Muscle layer of colon (tissue), 2 donors: ENCODE results near the gene FOXL1.

Experiments
- H3K27ac ChIP-seq: one replicate; pipeline ENCODE4 v1.7.0; 2013; ENCODE audit warnings: low read depth, mild to moderate bottlenecking, low read length, moderate library complexity
- H3K27me3 ChIP-seq, 2 donors: one replicate each; pipeline ENCODE4 v1.7.0; 2013; ENCODE audit warnings: low read length in 2 of 2, mild to moderate bottlenecking in 2 of 2; ENCODE audit not compliant: insufficient read depth in 2 of 2, control insufficient read depth in 1 of 2
- H3K36me3 ChIP-seq: one replicate; pipeline ENCODE4 v1.7.0; 2013; ENCODE audit warnings: mild to moderate bottlenecking, low read length; ENCODE audit not compliant: insufficient read depth
- H3K4me1 ChIP-seq: one replicate; pipeline ENCODE4 v1.7.0; 2013; ENCODE audit warnings: mild to moderate bottlenecking, low read length; ENCODE audit not compliant: insufficient read depth
- H3K4me3 ChIP-seq, 2 donors: one replicate each; pipeline ENCODE4 v1.7.0; 2013; ENCODE audit warnings: low read length in 2 of 2, low read depth in 1 of 2, mild to moderate bottlenecking in 1 of 2, moderate library complexity in 1 of 2
- H3K9ac ChIP-seq: one replicate; pipeline ENCODE4 v1.7.0; 2013; ENCODE audit warnings: low read length
- H3K9me3 ChIP-seq: one replicate; pipeline ENCODE4 v1.7.0; 2013; ENCODE audit warnings: mild to moderate bottlenecking, low read length
- donor health status: abdominal sarcoma.
- donor health status: Adenocarcinoma of cecum.

FOXL1 gene

GRCh38 chr16:86578061-86578599 lies at the start of gene FOXL1:
FOXL1 (plus strand) TSS chr16:86578549; CDS start chr16:86578724, 175 bp downstream.
- Histone ChIP-seq H3K9ac (no peak within 1 kb of the TSS), H3K27ac (no peak within 1 kb of the TSS), H3K4me3 (no peak within 1 kb of the TSS), H3K27me3 (peaks cover 54 to 70% of the 10 kb centered on the region in 2 donors), H3K4me1 (no peaks in the 10 kb centered on the region), H3K36me3 (no peaks in the 10 kb centered on the region), H3K9me3 (no peaks in the 10 kb centered on the region)

GRCh38 chr16:86529160-86529559 lies 49.2 kb upstream of the FOXL1 start:
- no peak overlapping the region for H3K27ac ChIP-seq
- H3K4me3 ChIP-seq: no peak overlapping the region
- no peaks in the 10 kb centered on the region for H3K36me3 ChIP-seq

GRCh38 chr16:86530251-86531190 lies 47.8 kb upstream of the FOXL1 start:
- Histone ChIP-seq H3K4me1 (peaks cover 13% of the 10 kb centered on the region), H3K27ac (no peak overlapping the region), H3K4me3 (no peak overlapping the region), H3K36me3 (no peaks in the 10 kb centered on the region), H3K27me3 (no peaks in the 10 kb centered on the region), H3K9ac (no peak overlapping the region), H3K9me3 (no peaks in the 10 kb centered on the region)

More at GRCh38 chr16:86529160-86529559, 49.2 kb upstream of the FOXL1 start:
- Histone ChIP-seq H3K9ac (no peak overlapping the region), H3K4me1 (peaks cover 13% of the 10 kb centered on the region), H3K27me3 (no peaks in the 10 kb centered on the region), H3K9me3 (no peaks in the 10 kb centered on the region)

GRCh38 chr16:86531191-86531545 lies 47.2 kb upstream of the FOXL1 start:
- Histone ChIP-seq H3K9ac (no peak overlapping the region), H3K27ac (no peak overlapping the region), H3K4me1 (peaks cover 13% of the 10 kb centered on the region), H3K27me3 (no peaks in the 10 kb centered on the region), H3K9me3 (no peaks in the 10 kb centered on the region), H3K36me3 (peaks cover 3% of the 10 kb centered on the region), H3K4me3 (no peak overlapping the region)

GRCh38 chr16:86531641-86532525 lies 46.5 kb upstream of the FOXL1 start:
- no peak overlapping the region for H3K27ac ChIP-seq
- no peaks in the 10 kb centered on the region for H3K9me3 ChIP-seq
- H3K9ac ChIP-seq: no peak overlapping the region
- H3K27me3 ChIP-seq: no peaks in the 10 kb centered on the region
- H3K36me3 ChIP-seq: peaks cover 7% of the 10 kb centered on the region
- H3K4me3 ChIP-seq: no peak overlapping the region
- peaks cover 13% of the 10 kb centered on the region for H3K4me1 ChIP-seq

GRCh38 chr16:86532526-86532815 lies 45.9 kb upstream of the FOXL1 start:
- Histone ChIP-seq H3K36me3 (peaks cover 11% of the 10 kb centered on the region), H3K9me3 (no peaks in the 10 kb centered on the region), H3K27ac (no peak overlapping the region), H3K27me3 (no peaks in the 10 kb centered on the region), H3K4me1 (peaks cover 13% of the 10 kb centered on the region), H3K4me3 (no peak overlapping the region), H3K9ac (no peak overlapping the region)

- Histone ChIP-seq H3K36me3 (peaks cover 17% of the 10 kb centered on the region), H3K4me1 (peaks cover 13% of the 10 kb centered on the region)
Measured at GRCh38 chr16:86533076-86533475, 45.3 kb upstream of the FOXL1 start.

GRCh38 chr16:86533767-86534351 lies 44.5 kb upstream of the FOXL1 start:
- Histone ChIP-seq H3K27me3 (no peaks in the 10 kb centered on the region), H3K27ac (no peak overlapping the region), H3K4me3 (no peak overlapping the region), H3K9me3 (no peaks in the 10 kb centered on the region), H3K9ac (no peak overlapping the region), H3K4me1 (peaks cover 13% of the 10 kb centered on the region), H3K36me3 (peaks cover 25% of the 10 kb centered on the region)

More at GRCh38 chr16:86533076-86533475, 45.3 kb upstream of the FOXL1 start:
- Histone ChIP-seq H3K9ac (no peak overlapping the region), H3K27ac (no peak overlapping the region), H3K27me3 (no peaks in the 10 kb centered on the region), H3K9me3 (no peaks in the 10 kb centered on the region), H3K4me3 (no peak overlapping the region)

GRCh38 chr16:86534779-86535615 lies 43.4 kb upstream of the FOXL1 start:
- H3K9ac ChIP-seq: no peak overlapping the region
- H3K27ac ChIP-seq: no peak overlapping the region
- H3K4me3 ChIP-seq: no peak overlapping the region
- H3K9me3 ChIP-seq: no peaks in the 10 kb centered on the region
- peaks cover 36% of the 10 kb centered on the region for H3K36me3 ChIP-seq
- peaks cover 13% of the 10 kb centered on the region for H3K4me1 ChIP-seq
- no peaks in the 10 kb centered on the region for H3K27me3 ChIP-seq

- peaks cover 1% of the 10 kb centered on the region for H3K4me1 ChIP-seq
- no peak overlapping the region for H3K4me3 ChIP-seq
- H3K9me3 ChIP-seq: no peaks in the 10 kb centered on the region
- no peak overlapping the region for H3K27ac ChIP-seq
- no peaks in the 10 kb centered on the region for H3K27me3 ChIP-seq
- no peak overlapping the region for H3K9ac ChIP-seq
- H3K36me3 ChIP-seq: peaks cover 52% of the 10 kb centered on the region
Measured at GRCh38 chr16:86536621-86537020, 41.7 kb upstream of the FOXL1 start.
